Spleen (tissue), 11 donors: ENCODE data around the gene NT5DC2. TPM values are rescaled to one million over a fixed set of nuclear protein-coding genes. Genes with fewer than 3 reads are reported as not detected.

Experiments used
- DNase-seq: peaks from one replicate; pipeline ENCODE4 v3.0.0-alpha.2; 2020
- H3K27ac ChIP-seq, 8 donors: fragments of 200-600 bp; sonication (generic) in 7 of 8; 1 replicate in 4 of 8; 2 replicates in 4 of 8; pipeline versions ENCODE4 v1.5.0 to v1.8.0; 2016 to 2021; ENCODE audit warnings: inconsistent platforms in 4 of 8, mild to moderate bottlenecking in 4 of 8, moderate library complexity in 1 of 8
- H3K27me3 ChIP-seq, 7 donors: fragments of 200-600 bp; sonication (generic) in 6 of 7; replicated peaks in 1 of 7; 1 replicate in 4 of 7; 2 replicates in 3 of 7; pipeline versions ENCODE4 v1.5.0 to v1.8.0; 2016 to 2021; ENCODE audit warnings: inconsistent platforms in 3 of 7, mild to moderate bottlenecking in 1 of 7
- H3K36me3 ChIP-seq, 6 donors: fragments of 200-600 bp; sonication (generic) in 5 of 6; 1 replicate in 4 of 6; 2 replicates in 2 of 6; pipeline versions ENCODE4 v1.5.0 to v1.8.0; 2016 to 2021; ENCODE audit warnings: inconsistent platforms in 2 of 6
- H3K4me1 ChIP-seq, 6 donors: fragments of 200-600 bp; sonication (generic) in 5 of 6; 1 replicate in 3 of 6; 2 replicates in 3 of 6; pipeline versions ENCODE4 v1.5.0 to v1.8.0; 2016 to 2021; ENCODE audit warnings: inconsistent platforms in 3 of 6
- H3K4me3 ChIP-seq, 8 donors: fragments of 200-600 bp; sonication (generic) in 7 of 8; 1 replicate in 4 of 8; 2 replicates in 4 of 8; pipeline versions ENCODE4 v1.5.0 to v1.8.0; 2016 to 2021; ENCODE audit warnings: inconsistent platforms in 4 of 8, mild to moderate bottlenecking in 4 of 8, moderate library complexity in 2 of 8
- H3K9me3 ChIP-seq, 8 donors: fragments of 200-600 bp; sonication (generic) in 7 of 8; 1 replicate in 4 of 8; 2 replicates in 4 of 8; pipeline versions ENCODE4 v1.5.0 to v1.8.0; 2016 to 2021; ENCODE audit warnings: inconsistent platforms in 4 of 8
- CTCF ChIP-seq, 11 experiments: fragments of 200-600 bp in 7 of 11; fragments of 450-650 bp in 4 of 11; sonication (generic) in 4 of 11; IDR thresholded peaks in 8 of 11; conservative IDR thresholded peaks in 3 of 11; 1 replicate in 7 of 11; 2 replicates in 4 of 11; pipeline versions ENCODE4 v1.4.0 to v1.8.0; 2016 to 2021; ENCODE audit warnings: antibody characterized with exemption in 11 of 11, inconsistent platforms in 4 of 11, mild to moderate bottlenecking in 1 of 11
- POLR2A ChIP-seq, 3 donors: fragments of 450-650 bp; IDR thresholded peaks; one replicate each; pipeline ENCODE4 v1.5.1; 2017; ENCODE audit warnings: antibody characterized with exemption in 3 of 3, mild to moderate bottlenecking in 1 of 3
- POLR2AphosphoS5 ChIP-seq, 3 donors: sonication (generic); formaldehyde crosslinking; IDR thresholded peaks; one replicate each; pipeline ENCODE4 v1.5.1; 2017; ENCODE audit warnings: antibody characterized with exemption in 3 of 3
- WGBS, 5 donors: extraction: QIAGEN DNeasy Blood & Tissue Kit in 3 of 5; methylation state at CpG; one replicate each; pipeline versions ENCODE4 v1.1.5 to v1.1.7; 2013 to 2018; 5-methylcytosine and 5-hydroxymethylcytosine counted together
- intact Hi-C: fragments of 100-400 bp; cut with DNase I; formaldehyde crosslinking; loops from one replicate; pipeline ENCODE4 v1.15.0; 2023; ENCODE audit warnings: low total_unique reads
- polyA plus RNA-seq, 3 donors: library from polyadenylated mRNA; stranded (reverse); fragments of 200-250 nt; gene quantifications; one replicate each; pipeline ENCODE4 v1.2.1, GENCODE V29; 2013
- total RNA-seq, 7 donors: library from RNA; depleted of rRNA in 3 of 7; stranded (reverse); fragments of >200 nt in 3 of 7; fragmentation: NEBNext Ultra II Directional in 4 of 7; extraction: Animal tissue kit (Norgen Biotek cat#: 25700) in 4 of 7; gene quantifications; one replicate each; pipeline versions ENCODE4 v1.1.0 to v1.2.1, GENCODE V29; 2016 to 2021
- donor health status: healthy with polysubstance abuse.
- donor health status: DM: no; HTN: no; CAD: no; lungs with moderate emphysema.
- donor health status: DM: no; HTN: no; CAD: no.
- donor health status: Bipolar disorder and iron deficiency.
- donor health status: healthy.
- donor health status: DM: no; HTN: no; CAD: no.
- donor health status: DM: yes; HTN: yes; CAD: no.

NT5DC2 gene
- total and polyA plus RNA-seq, 10 donors = 7.8 to 26.0 (median 11.3) TPM

DNA sequence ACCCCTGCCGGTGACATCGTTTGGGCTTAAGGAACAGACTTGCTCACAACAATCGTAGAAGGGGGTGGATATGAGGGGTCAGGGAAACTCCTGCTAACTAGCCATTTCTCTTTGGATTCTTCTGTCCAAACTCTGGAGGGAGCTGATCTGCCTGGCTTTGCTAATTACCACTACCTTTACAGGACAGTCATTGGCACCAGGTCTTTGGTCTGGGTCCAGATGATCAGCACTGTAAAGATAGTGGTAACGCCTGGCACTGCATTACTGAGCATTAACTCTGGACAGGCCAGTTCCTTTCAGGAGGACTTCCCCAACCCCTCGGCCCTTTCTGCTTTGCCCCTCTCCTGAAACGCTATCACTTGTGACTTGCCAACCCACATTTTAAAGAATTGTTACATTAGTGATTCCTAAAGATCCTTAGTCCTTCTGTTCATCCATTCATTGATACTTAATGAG is 3.5 kb upstream of the NT5DC2 start:
- intact Hi-C loops = no loop called here
- no peak for DNase-seq
- TF ChIP-seq POLR2AphosphoS5 (IDR thresholded peaks at IDR 0.05) (no peak), CTCF (IDR thresholded peaks at IDR 0.05 in 8 of 11, conservative IDR thresholded peaks at IDR 0.05 in 3 of 11) (no peak), POLR2A (IDR thresholded peaks at IDR 0.05) (no peak)
- WGBS, 5 donors = 2 to 8% (median 6%) methylated on average over 5 to 6 of the region's 6 CpGs
- Histone ChIP-seq H3K36me3 (peaks cover 0 to 29% (median 5%) of the 10 kb centered on the region in 6 donors), H3K27me3 (peaks cover 0 to 23% (median 5%) of the 10 kb centered on the region in 7 donors), H3K4me3 (peak overlapping the region; percentile 64 to 94 (median 78)), H3K9me3 (no peaks in the 10 kb centered on the region), H3K4me1 (peaks cover 30 to 72% (median 57%) of the 10 kb centered on the region in 6 donors), H3K27ac (peak overlapping the region; percentile 73 to 95 (median 90))

GRCh38 chr3:52536369-52537164 is 2.9 kb upstream of the NT5DC2 start, which contains the start of gene UQCC5:
TSS of gene UQCC5 (plus strand) at chr3:52536605. CDS start at chr3:52536756, 151 bp downstream.
- TF ChIP-seq POLR2AphosphoS5 (IDR thresholded peaks at IDR 0.05) (peak; percentile 99 to 100 (median 99)), CTCF (IDR thresholded peaks at IDR 0.05 in 8 of 11, conservative IDR thresholded peaks at IDR 0.05 in 3 of 11) (peak in 5 of 11 experiments; percentile 19 to 44 (median 27)), POLR2A (IDR thresholded peaks at IDR 0.05) (peak; percentile 76 to 94 (median 79))
- Histone ChIP-seq H3K36me3 (peaks cover 0 to 23% (median 5%) of the 10 kb centered on the region in 6 donors), H3K4me3 (peak within 1 kb of the TSS; percentile 64 to 94 (median 78)), H3K4me1 (peaks cover 30 to 78% (median 59%) of the 10 kb centered on the region in 6 donors), H3K9me3 (no peaks in the 10 kb centered on the region), H3K27ac (peak within 1 kb of the TSS; percentile 73 to 95 (median 90)), H3K27me3 (peaks cover 0 to 27% (median 5%) of the 10 kb centered on the region in 7 donors)
- peak; percentile 99 for DNase-seq
- 0% methylated on average over 28 to 65 of the region's 65 CpGs for WGBS, 5 donors
- intact Hi-C loops = no loop called here

DNA sequence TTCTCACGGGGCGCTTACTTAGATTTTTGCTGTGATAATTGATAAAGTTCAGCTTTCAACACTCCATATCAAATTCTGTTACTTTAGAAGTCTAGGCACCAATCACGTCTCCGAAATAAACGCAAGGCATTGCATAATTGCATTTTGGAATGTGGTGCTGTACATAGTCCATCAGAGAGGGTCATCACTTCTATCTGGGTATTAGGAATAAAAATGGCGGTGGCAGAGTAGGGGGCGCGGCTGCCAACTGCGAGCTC is 2.4 kb upstream of the NT5DC2 start:
- Histone ChIP-seq H3K27ac (peak overlapping the region in 6 of 8 donors; percentile 45 to 94 (median 90)), H3K4me3 (peak overlapping the region in 7 of 8 donors; percentile 64 to 94 (median 82)), H3K36me3 (peaks cover 0 to 17% (median 4%) of the 10 kb centered on the region in 6 donors), H3K27me3 (peaks cover 0 to 27% (median 5%) of the 10 kb centered on the region in 7 donors), H3K4me1 (peaks cover 30 to 84% (median 63%) of the 10 kb centered on the region in 6 donors), H3K9me3 (no peaks in the 10 kb centered on the region)
- intact Hi-C loops = no loop called here
- DNase-seq = no peak
- WGBS, 5 donors = 17 to 21% (median 17%) methylated on average over 9 of the region's 9 CpGs
- TF ChIP-seq POLR2AphosphoS5 (IDR thresholded peaks at IDR 0.05) = no peak

DNA sequence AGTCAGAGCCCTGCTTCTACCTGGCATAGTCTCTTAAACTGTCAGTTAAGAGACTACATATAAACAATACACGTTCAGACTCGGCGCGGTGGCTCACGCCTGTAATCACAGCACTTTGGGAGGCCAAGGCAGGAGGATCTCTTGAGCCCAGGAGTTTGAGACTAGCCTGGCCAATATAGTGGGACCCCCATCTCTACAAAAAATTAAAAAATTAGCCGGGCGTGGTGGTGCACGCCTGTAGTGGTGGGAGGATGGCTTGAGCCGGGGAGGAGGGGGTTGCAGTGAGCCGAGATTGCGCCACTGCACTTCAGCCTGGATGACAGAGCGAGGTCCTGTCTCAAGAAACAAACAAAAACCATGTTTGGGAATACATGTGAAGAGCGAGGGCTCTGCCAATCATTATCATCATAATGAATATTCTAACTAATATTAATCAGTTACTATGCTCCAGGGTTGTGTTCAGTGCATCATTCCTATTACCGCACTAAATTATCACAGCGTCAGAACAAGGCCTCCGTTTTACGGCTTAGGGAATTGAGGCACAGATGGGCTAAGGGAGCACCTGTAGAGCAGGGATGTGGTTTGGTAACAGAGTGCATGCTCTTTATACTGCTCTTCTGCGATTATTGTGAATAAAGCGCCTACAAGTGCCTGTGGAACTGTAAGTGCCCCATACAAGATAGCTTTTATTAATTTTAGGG is 1.9 kb upstream of the NT5DC2 start:
- intact Hi-C loops = no loop called here
- H3K4me3 ChIP-seq = peak overlapping the region in 6 of 8 donors; percentile 64 to 94 (median 78)
- DNase-seq = peak; percentile 56
- peak overlapping the region in 5 of 8 donors; percentile 45 to 94 (median 90) for H3K27ac ChIP-seq
- peaks cover 30 to 89% (median 66%) of the 10 kb centered on the region in 6 donors for H3K4me1 ChIP-seq
- H3K27me3 ChIP-seq = peaks cover 0 to 27% (median 5%) of the 10 kb centered on the region in 7 donors
- no peaks in the 10 kb centered on the region for H3K9me3 ChIP-seq
- TF ChIP-seq CTCF (IDR thresholded peaks at IDR 0.05 in 8 of 11, conservative IDR thresholded peaks at IDR 0.05 in 3 of 11) = no peak
- no peak for TF ChIP-seq POLR2AphosphoS5 (IDR thresholded peaks at IDR 0.05)
- no peak for TF ChIP-seq POLR2A (IDR thresholded peaks at IDR 0.05)
- peaks cover 0 to 12% (median 2%) of the 10 kb centered on the region in 6 donors for H3K36me3 ChIP-seq
- WGBS, 5 donors = 90 to 94% (median 91%) methylated on average over 19 of the region's 19 CpGs
